Measurements from ENCODE around the gene CERKL.

The CERKL gene

GRCh38 chr2:181677912-181678586 is 21.1 kb upstream of the CERKL start:
- DNase-seq, result peak; percentile 91

- DNase-seq, result no peak
Measured at GRCh38 chr2:181675254-181675653, 18.3 kb upstream of the CERKL start.

- DNase-seq, result no peak
Measured at GRCh38 chr2:181674461-181674860, 17.6 kb upstream of the CERKL start.

DNA sequence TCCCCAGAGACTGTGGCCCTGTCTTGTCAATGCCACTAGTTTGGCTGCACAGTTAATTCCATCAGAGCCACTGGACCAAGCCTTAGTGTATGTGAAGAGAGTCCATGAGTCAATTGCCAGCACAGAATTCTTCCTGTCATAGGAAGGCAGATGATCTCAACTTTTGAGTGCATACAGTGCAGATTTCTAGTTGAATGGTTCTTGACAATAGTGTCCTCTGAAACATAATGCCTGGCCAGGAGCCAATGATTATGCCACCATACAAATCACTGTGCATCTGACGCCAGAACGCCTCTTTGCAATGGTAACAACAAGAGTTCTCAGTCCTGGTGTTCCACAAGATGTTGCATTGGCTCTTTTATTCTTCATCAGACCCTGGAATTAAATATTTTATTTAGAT is 16.3 kb upstream of the CERKL start:
- no peak for DNase-seq

DNA sequence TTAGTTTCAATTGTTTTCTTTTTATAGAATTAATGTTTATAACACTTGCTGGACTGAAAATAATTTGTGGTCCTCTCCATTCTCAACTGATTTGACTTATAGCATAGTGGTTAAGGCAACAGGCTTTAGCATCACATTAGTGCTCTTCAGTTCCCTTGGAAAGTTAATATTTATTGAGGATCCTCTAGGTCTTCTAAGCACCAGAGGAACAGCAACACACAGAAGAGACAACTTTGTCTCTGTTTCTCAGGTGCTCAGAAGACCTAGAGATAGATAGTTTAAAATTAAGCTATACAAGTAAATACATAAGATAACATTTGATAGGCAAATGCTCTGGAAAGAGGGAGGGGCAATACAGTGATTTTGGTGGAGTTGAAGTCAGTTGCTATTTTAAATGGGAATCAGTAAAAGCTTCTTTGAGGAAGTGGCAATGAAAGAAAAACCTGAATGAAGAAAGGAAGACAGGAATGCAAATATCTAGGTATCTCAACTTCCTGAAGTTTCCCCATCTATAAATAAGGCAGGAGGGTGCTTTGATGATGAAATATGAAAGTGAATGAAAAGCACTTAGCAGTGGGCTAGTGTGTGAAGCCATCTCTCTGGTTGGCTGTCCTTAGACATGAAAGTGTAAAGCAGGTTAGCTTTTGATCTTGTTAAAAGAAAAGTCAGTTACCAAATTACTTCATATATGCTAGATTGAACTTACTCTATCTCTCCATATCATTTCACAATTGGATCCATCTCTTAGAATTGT is 15.5 kb upstream of the CERKL start:
- no peak for DNase-seq

GRCh38 chr2:181670632-181671031 is 13.7 kb upstream of the CERKL start:
- no peak for DNase-seq

GRCh38 chr2:181667234-181667633 is 10.3 kb upstream of the CERKL start:
- DNase-seq, result no peak

DNA sequence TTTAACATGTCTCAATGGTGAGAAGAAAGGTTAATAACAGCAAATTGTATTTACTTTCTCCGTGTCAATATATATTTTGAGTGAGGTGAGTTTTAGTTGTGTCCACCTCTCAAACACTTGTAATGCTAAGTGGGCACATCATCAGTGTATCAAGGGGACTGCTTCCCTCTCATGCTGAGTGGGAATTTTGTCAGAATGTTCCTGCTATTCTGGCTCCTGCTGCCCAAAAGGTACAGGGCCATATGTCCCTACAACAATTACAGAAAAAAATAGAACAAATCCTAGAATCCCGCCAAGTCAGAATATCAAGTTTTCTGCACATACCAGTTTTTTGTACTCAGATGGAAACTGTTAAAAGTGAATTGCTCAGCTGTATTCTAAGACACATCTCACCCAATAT is 5.4 kb upstream of the CERKL start:
- no peak for DNase-seq

DNA sequence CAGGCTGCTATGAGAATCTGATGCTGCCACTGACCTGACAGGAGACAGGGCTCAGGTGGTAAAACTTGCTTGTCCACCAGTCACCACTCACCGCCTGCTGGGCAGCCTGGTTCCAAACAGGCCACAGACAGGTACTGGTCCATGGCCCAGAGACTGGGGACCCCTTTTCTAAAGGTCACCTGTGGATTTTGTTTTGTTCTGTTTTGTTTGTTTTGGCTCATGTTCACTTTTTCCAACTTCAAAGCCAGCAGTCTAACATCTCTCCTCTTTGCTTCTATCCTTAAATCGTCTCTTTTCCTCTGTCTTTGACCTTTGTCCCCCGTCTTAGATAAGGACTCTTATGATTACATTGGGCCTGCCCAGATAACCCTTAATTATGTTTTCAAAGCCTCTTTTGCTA is 3.3 kb upstream of the CERKL start:
- DNase-seq, result no peak

- peak; percentile 70 for DNase-seq
Measured at GRCh38 chr2:181658444-181658843, 1.5 kb upstream of the CERKL start.

DNA sequence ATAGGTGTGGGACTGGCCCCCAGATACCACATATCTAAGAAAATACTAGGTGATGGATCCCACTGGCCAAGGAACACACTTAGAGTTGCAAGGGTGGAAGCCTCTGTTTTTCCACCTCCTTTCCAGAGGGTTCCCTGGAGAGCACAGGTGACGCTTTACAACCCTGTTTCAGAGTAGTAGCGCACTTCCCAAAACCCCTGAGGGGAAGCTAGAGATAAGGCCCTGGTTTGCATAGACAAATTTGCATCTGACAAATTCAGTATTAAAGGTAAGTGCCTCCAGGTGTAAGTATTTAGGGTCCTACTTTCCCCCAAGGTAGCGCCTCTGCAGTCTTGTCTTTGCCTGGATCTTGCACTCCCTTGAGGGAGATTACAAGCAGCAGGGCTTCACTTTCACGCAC is 474 bp upstream of the CERKL start:
- DNase-seq, result no peak

DNA sequence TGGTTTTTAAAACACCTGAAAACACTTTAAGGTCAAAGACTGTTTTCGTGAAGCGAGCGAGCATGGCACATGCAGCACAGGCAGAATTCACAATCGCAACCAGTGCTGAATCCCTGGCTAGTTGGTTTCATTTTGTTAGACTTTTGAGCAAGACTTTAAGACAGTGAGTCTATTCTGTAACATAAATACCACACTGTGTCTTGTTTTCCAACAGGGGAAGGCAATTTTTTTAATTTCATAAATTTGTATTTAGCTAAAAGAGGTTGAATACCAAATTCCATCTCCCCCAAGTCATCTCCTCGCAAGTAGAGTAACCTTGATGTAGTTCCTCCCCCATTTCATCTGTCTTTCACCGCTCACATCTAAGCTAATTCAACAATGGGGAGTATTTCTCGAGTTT is 1.4 kb downstream of the CERKL start:
- DNase-seq, result no peak

DNA sequence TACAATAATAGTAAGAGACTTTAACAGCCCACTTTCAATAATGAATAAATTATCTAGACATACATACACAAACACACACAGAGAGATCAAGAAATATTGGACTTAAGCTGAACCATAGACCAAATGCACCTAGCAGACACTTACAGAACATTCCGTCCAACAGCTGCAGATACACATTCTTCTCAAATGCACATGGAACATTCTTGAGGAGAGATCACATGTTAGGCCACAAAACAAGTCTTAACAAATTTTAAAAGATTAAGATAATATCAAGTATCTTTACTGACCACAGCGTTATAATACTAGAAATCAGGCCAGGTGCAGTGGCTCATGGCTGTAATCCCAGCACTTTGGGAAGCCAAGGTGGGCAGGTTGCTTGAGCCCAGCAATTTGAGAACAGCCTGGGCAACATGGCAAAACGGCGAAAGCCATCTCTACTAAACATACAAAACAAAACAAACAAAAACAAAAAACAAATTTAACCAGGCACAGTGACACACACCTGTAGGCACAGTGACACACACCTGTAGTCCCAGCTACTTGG is 7.4 kb downstream of the CERKL start:
- no peak for DNase-seq

GRCh38 chr2:181648478-181649155 is 8.3 kb downstream of the CERKL start:
- DNase-seq, result no peak

DNA sequence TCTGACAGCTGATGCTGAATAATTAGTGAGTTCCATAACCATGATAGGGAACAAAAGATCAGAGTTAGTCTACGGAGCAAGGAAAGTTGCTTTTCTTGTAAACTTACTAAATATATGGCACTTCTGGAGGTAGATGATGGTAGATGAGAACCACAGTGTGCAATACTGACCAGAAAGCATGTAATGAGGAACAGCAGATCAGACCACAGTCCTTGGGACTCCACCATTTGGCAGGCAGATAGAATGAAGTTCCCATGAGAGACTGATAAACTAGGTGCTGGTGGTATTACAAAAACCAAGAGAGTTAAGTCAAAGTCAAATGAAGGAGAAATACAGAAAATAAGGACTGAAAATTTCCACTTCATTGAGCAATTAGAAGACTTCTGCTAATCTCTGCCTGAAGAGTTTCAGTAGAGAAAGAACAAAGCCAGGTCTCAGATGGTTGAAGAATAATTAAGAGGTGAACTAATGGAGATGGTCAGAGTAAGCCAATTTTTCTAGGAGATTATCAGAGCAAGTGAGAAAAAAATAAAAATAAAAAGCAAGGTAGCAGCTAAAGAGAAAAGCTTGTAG is 10.4 kb downstream of the CERKL start:
- DNase-seq, result no peak

GRCh38 chr2:181643151-181643550 is 13.8 kb downstream of the CERKL start:
- DNase-seq, result no peak

GRCh38 chr2:181642086-181642485 is 14.8 kb downstream of the CERKL start:
- no peak for DNase-seq

GRCh38 chr2:181639686-181640085 is 17.2 kb downstream of the CERKL start:
- no peak for DNase-seq

DNA sequence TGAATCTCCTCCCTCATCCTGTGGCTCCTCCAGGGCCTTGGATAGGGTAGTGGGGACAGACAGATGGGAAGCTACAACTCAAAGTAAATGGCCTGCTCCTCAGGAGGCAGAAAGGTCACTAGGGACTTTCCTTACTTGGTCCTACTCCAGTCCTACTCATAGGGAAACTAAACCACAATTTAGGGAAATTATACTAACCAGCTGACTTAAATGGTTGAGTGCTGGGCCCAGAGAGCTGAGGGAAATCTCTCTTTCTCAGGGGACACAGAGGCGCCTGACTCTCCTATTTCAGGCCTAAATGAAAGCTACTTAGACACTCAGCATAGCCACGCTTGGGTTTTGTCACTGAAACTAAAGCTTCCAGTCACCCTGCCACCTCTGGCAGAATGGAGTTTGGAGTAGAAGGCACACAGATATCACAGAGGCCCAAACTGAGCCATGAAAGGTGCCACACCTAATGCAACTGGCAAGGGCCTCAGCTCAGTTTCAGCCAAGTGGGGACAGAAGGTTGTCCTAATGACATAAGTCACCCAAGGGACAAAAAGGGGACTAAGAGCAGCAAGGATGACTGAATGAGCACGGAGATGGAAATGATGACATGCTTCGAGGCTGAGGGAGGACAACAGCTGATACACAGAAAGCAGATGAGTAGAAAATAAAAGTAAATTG is 24.0 kb downstream of the CERKL start:
- DNase-seq, result no peak

- DNase-seq, result no peak
Measured at GRCh38 chr2:181628590-181629585, 28.0 kb downstream of the CERKL start.

DNA sequence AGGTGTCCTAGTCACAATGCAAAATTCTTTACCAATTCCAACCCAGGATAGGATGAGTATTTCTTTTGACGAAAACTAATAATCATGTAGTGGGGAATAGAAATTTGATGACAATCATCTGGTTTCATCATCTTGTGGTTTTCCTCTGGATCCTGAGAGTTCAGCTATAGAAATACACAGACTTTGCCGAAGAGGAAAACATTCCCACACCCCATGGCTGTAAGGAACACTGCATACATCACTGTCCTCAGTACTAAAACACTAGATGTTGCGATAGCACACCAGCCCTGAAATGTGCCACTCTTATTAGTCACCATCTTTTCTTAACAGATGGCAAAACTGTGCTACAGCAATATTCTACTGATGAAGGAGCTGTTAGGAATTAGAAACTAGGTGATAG is 29.4 kb downstream of the CERKL start:
- no peak for DNase-seq

DNA sequence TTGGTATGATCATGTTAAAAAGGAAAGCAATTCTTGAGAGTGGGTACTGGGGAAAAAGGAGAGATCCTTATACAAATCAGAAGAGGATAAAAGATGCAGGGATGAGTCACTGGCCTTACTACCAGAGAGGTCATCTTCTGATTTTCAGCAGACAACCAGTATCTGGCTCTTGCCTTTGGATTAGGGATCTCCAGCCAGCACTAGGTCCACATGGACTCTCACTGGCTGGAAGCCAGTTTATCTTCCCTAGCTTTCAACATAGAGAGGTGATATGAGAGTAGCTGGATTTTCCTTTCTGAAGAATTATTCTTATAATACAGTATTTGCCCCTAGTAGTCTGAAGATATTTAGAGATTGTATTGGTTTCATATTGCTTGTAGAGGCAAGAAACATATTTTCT is 30.2 kb downstream of the CERKL start:
- no peak for DNase-seq
